Heart left ventricle (tissue), 16 donors: ENCODE data around the gene PAEP. TPM values are rescaled to one million over a fixed set of nuclear protein-coding genes. Genes with fewer than 3 reads are reported as not detected.
"Not testable (repeated sequence)": the region's sequence is repeated elsewhere in the genome, so short reads cannot be mapped to it uniquely, and the experiment has no call there.

Experiments
- ATAC-seq, 4 donors: fragments of 200-7000 bp; cut with Tn5 transposase; one replicate each; pipeline ENCODE4 v1.9.1; 2020 to 2022; ENCODE audit warnings: moderate library complexity in 4 of 4, mild to moderate bottlenecking in 3 of 4, moderate number of reproducible peaks in 1 of 4
- DNase-seq, 5 donors: peaks; one replicate each; pipeline ENCODE4 v3.0.0-alpha.2; 2020
- H3K27ac ChIP-seq, 12 donors: fragments of 200-600 bp; sonication (generic) in 4 of 12; one replicate each; pipeline versions ENCODE4 v1.5.0 to v1.8.0; 2016 to 2022; ENCODE audit warnings: mild to moderate bottlenecking in 2 of 12
- H3K27me3 ChIP-seq, 9 donors: fragments of 200-600 bp; sonication (generic) in 2 of 9; one replicate each; pipeline versions ENCODE4 v1.5.1 to v1.8.0; 2016 to 2022; ENCODE audit warnings: mild to moderate bottlenecking in 3 of 9
- H3K36me3 ChIP-seq, 9 donors: fragments of 200-600 bp; sonication (generic) in 2 of 9; one replicate each; pipeline versions ENCODE4 v1.5.0 to v1.8.0; 2018 to 2022; ENCODE audit warnings: mild to moderate bottlenecking in 2 of 9
- H3K4me1 ChIP-seq, 12 donors: fragments of 200-600 bp; sonication (generic) in 4 of 12; one replicate each; pipeline versions ENCODE4 v1.5.0 to v1.8.0; 2016 to 2022; ENCODE audit warnings: mild to moderate bottlenecking in 3 of 12
- H3K4me3 ChIP-seq, 12 donors: fragments of 200-600 bp; sonication (generic) in 4 of 12; one replicate each; pipeline versions ENCODE4 v1.5.0 to v1.8.0; 2017 to 2022; ENCODE audit warnings: mild to moderate bottlenecking in 9 of 12, moderate library complexity in 4 of 12
- H3K9me3 ChIP-seq, 12 donors: fragments of 200-600 bp; sonication (generic) in 4 of 12; one replicate each; pipeline versions ENCODE4 v1.5.0 to v1.8.0; 2016 to 2022; ENCODE audit warnings: mild to moderate bottlenecking in 1 of 12
- POLR2A ChIP-seq, 2 donors: fragments of 450-650 bp; IDR thresholded peaks; one replicate each; pipeline ENCODE4 v1.6.1; 2017; ENCODE audit warnings: antibody characterized with exemption in 2 of 2, mild to moderate bottlenecking in 2 of 2, moderate library complexity in 2 of 2
- WGBS, 4 donors: extraction: QIAGEN DNeasy Blood & Tissue Kit in 2 of 4; methylation state at CpG; one replicate each; pipeline versions ENCODE4 v1.1.5 to v1.1.7; 2013 to 2018; 5-methylcytosine and 5-hydroxymethylcytosine counted together
- intact Hi-C, 10 donors: fragments of 100-400 bp; cut with DNase I; formaldehyde crosslinking; loops; one replicate each; pipeline versions ENCODE4 v1.11.1 to v1.14.2; 2022
- polyA plus RNA-seq, 2 donors: library from polyadenylated mRNA; stranded (reverse); fragments of 200-250 nt; gene quantifications; one replicate each; pipeline ENCODE4 v1.2.3, GENCODE V29; 2013
- total RNA-seq, 9 donors: library from RNA; depleted of rRNA in 2 of 9; stranded (reverse); fragments of >200 nt in 2 of 9; fragmentation: NEBNext Ultra II Directional in 3 of 9; extraction: Animal tissue kit (Norgen Biotek cat#: 25700) in 3 of 9; gene quantifications; one replicate each; pipeline versions ENCODE4 v1.1.0 to v1.2.4, GENCODE V29; 2016 to 2023
- TF ChIP-seq, protein P1 (sequence below), 12 donors: fragments of 200-600 bp; sonication (generic) in 4 of 12; IDR thresholded peaks; one replicate each; pipeline versions ENCODE4 v1.5.0 to v1.8.0; 2018 to 2022; ENCODE audit warnings: antibody characterized with exemption in 12 of 12, mild to moderate bottlenecking in 5 of 12
- donor health status: ischemic (EF 13 %, LVEDD 7.1; RV severe dilation, severe dysfunction).
- donor health status: healthy with polysubstance abuse.
- donor health status: DM: no; HTN: yes; CAD: no.
- donor health status: DM: no; HTN: no; CAD: no.
- donor health status: ischemic (EF 25% LVEDD 6.9; RV normal size, moderate dysfunction).
- donor health status: ischemic (EF 25% LVEDD 5.7; RV mildly dilated, moderate dysfunction).
- donor health status: healthy.
- donor health status: DM: yes; HTN: yes; CAD: no.
- donor health status: ischemic (EF 35%, LVEDD 5.7; RV mildly dilated, moderate dysfunction).
- donor health status: nonischemic (EF 11% LVEDD 7.7; RV severe dilation, severe dysfunction).
- donor health status: DM: yes; HTN: yes; CAD: no.
- donor health status: PGD.
- donor health status: ischemic (EF 29% LVEDD 5.4; RV normal size, mild dysfunction).
- donor health status: nonischemic (EF 23%, LVEDD 6.1; RV moderate dilation, normal function).

Gene PAEP
- total and polyA plus RNA-seq, 11 donors: not detected

DNA sequence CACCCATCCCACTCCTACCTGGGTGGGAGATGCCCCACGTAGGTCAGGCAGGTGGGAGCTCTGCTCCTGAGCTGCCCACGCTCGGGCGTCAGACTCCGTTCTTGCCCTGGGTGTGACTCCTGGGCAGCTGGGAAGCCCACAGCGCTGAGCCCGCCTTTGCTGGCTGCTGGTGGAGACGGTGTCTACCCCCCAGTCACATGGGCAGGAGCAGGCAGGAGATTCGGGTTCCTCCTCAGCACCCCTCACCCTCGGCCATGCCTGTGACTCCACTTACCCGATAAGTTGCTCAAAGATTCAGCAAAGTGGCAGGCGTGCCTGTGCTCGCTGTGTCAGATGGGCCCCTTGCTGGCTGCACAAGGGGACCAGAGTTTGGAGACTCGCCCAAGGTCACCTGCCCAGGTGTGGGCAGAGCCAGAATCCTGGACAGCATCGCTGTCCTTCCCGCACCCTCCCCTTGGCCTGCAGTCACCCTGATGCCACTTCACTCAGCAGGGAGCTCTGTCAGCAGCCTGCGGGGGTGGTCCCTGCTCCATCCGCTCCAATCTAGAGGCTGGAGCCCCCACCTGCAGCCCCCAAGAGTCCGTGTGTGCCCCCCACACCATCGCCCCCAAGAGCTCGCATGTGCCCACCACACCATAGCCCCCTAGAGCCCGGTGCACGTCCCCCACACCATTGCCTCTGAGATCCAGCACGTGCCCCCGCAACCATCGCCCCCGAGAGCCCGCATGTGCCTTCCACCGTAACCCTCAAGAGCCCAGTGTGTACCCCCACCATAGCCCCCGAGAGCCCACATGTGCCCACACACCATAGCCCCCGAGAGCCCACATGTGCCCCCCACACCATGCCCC, 36.1 kb upstream of the PAEP start:
- Histone ChIP-seq H3K4me1 (no peaks in the 10 kb centered on the region), H3K36me3 (no peaks in the 10 kb centered on the region), H3K27me3 (peaks cover 0 to 25% (median 3%) of the 10 kb centered on the region in 9 donors), H3K4me3 (no peak overlapping the region), H3K27ac (no peak overlapping the region), H3K9me3 (peaks cover 0 to 5% (median 0%) of the 10 kb centered on the region in 12 donors)
- ATAC-seq: no peak
- peak in 1 of 5 donors; percentile 54 for DNase-seq
- intact Hi-C loops: loop anchor here in 1 of 10 donors (2.0 kb wide), 1 partner anchor 37 kb away; no protein-coding TSS in a partner anchor
- TF ChIP-seq, protein P1, sequence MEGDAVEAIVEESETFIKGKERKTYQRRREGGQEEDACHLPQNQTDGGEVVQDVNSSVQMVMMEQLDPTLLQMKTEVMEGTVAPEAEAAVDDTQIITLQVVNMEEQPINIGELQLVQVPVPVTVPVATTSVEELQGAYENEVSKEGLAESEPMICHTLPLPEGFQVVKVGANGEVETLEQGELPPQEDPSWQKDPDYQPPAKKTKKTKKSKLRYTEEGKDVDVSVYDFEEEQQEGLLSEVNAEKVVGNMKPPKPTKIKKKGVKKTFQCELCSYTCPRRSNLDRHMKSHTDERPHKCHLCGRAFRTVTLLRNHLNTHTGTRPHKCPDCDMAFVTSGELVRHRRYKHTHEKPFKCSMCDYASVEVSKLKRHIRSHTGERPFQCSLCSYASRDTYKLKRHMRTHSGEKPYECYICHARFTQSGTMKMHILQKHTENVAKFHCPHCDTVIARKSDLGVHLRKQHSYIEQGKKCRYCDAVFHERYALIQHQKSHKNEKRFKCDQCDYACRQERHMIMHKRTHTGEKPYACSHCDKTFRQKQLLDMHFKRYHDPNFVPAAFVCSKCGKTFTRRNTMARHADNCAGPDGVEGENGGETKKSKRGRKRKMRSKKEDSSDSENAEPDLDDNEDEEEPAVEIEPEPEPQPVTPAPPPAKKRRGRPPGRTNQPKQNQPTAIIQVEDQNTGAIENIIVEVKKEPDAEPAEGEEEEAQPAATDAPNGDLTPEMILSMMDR (IDR thresholded peaks at IDR 0.05): no peak
- TF ChIP-seq POLR2A (IDR thresholded peaks at IDR 0.05): no peak
- WGBS, 4 donors: 81 to 91% (median 84%) methylated on average over 13 to 31 of the region's 31 CpGs

DNA sequence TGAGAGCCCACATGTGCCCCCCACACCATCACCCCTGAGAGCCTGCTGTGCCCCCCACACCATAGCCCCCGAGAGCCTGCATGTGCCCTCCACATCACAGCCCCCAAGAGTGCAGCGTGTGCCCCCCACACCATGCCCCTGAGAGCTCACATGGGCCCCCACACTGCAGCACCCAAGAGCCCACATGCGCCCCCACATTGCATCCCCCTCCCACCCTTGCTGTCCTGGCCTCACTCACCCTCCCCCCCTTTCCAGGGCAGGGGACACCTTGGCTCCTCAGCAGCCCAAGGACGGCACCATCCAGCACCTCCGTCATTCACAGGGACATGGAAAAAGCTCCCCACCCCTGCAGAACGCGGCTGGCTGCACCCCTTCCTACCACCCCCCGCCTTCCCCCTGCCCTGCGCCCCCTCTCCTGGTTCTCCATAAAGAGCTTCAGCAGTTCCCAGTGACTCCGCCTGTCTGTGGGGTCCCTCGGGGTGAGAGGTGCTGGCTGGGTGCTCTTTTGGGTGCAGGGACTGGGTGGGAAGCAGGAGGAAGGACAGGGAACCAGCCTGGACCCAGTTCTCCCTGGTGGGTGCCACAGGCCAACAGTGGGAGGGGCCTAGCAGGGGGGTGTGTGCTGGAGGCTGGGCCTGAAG, 35.3 kb upstream of the PAEP start:
- peak in 1 of 5 donors; percentile 14 for DNase-seq
- intact Hi-C loops: no loop called here
- Histone ChIP-seq H3K27me3 (peaks cover 0 to 22% (median 3%) of the 10 kb centered on the region in 9 donors), H3K4me3 (no peak overlapping the region), H3K9me3 (peaks cover 0 to 5% (median 0%) of the 10 kb centered on the region in 12 donors), H3K27ac (no peak overlapping the region), H3K4me1 (no peaks in the 10 kb centered on the region), H3K36me3 (no peaks in the 10 kb centered on the region)
- no peak for ATAC-seq
- no peak for TF ChIP-seq POLR2A (IDR thresholded peaks at IDR 0.05)
- TF ChIP-seq, protein P1 (IDR thresholded peaks at IDR 0.05): no peak
- 74 to 93% (median 81%) methylated on average over 6 to 11 of the region's 11 CpGs for WGBS, 4 donors

DNA sequence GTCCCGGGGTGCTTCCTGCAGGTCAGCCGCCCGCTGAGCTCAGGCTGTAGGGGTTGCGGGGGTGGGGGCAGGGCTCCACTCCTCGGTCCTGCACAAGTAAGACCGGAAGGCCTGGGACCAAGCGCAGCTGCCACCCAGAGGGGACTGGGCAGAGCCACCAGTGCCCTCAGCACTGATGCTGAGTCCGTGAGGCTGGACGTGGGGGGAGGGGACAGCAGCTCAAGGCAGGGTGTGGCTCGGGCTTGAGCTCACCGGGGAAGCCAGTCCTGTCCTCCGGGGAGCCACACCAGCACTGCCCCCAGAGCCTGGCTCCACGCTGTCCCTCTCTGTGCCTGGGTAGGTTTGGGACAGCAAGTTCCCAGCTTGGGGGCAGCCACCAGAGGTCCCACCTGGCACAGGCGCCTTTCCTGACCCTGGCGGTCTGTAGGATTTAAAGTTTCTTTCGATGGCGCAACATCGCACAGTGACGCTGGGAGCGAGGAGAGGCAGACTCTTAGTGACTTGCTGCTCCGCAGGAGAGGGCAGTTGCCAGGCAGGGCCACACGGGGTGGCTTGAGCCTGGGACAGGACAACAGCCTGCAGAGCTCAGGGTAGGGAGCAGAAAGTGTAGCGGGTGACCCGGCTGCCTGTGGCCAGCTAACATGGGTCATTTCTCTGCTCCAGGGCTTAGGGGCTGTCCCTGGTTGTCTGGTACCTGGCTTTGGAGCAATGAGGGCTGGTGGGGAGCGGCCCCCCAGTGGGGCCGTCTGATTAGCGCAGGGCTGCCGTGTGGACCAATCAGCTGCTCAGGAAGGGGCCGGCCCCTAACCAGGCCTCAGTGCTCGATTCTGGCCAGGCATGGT, 34.6 kb upstream of the PAEP start:
- intact Hi-C loops: no loop called here
- H3K36me3 ChIP-seq: no peaks in the 10 kb centered on the region
- H3K4me3 ChIP-seq: no peak overlapping the region
- no peak overlapping the region for H3K27ac ChIP-seq
- WGBS, 4 donors: 63 to 80% (median 69%) methylated on average over 17 to 30 of the region's 30 CpGs
- ATAC-seq (no peak), DNase-seq (peak in 1 of 5 donors; percentile 46)
- TF ChIP-seq POLR2A (IDR thresholded peaks at IDR 0.05): no peak
- TF ChIP-seq, protein P1 (IDR thresholded peaks at IDR 0.05): no peak
- H3K27me3 ChIP-seq: peaks cover 0 to 22% (median 3%) of the 10 kb centered on the region in 9 donors
- no peaks in the 10 kb centered on the region for H3K4me1 ChIP-seq
- H3K9me3 ChIP-seq: peaks cover 0 to 5% (median 0%) of the 10 kb centered on the region in 12 donors

DNA sequence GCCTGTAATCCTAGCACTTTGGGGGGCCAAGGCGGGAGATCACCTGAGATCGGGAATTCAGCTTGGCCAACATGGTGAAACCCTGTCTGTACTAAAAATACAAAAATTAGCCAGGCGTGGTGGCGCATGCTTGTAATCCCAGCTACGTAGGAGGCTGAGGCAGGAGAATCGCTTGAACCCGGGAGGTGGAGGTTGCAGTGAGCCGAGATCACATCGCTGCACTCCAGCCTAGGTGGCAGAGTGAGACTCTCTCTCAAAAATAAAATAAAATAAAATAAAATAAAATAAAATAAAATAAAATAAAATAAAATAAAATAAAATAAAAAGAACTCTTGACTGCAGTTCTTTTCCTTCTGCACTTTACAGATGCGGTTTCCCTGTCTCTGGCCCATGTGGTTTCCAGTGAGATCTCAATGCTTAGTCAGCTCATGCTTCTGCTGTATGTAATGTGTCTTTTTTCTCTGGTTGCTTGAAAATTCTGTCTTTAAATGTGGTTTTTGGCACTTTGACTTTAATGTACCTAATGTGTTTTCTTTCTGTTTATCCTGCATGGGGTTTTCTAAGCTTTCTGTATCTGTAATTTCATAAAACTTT, 32.6 kb upstream of the PAEP start:
- H3K36me3 ChIP-seq, H3K4me3 ChIP-seq, intact Hi-C loops, H3K4me1 ChIP-seq, ATAC-seq, H3K27ac ChIP-seq, DNase-seq, H3K9me3 ChIP-seq: not testable (repeated sequence)
- peaks cover 0 to 14% (median 0%) of the 10 kb centered on the region in 9 donors for H3K27me3 ChIP-seq
- 94 to 97% (median 97%) methylated on average over 10 of the region's 10 CpGs for WGBS, 4 donors
